ENCODE measurements around the gene ZDHHC8.

ZDHHC8 gene

DNA sequence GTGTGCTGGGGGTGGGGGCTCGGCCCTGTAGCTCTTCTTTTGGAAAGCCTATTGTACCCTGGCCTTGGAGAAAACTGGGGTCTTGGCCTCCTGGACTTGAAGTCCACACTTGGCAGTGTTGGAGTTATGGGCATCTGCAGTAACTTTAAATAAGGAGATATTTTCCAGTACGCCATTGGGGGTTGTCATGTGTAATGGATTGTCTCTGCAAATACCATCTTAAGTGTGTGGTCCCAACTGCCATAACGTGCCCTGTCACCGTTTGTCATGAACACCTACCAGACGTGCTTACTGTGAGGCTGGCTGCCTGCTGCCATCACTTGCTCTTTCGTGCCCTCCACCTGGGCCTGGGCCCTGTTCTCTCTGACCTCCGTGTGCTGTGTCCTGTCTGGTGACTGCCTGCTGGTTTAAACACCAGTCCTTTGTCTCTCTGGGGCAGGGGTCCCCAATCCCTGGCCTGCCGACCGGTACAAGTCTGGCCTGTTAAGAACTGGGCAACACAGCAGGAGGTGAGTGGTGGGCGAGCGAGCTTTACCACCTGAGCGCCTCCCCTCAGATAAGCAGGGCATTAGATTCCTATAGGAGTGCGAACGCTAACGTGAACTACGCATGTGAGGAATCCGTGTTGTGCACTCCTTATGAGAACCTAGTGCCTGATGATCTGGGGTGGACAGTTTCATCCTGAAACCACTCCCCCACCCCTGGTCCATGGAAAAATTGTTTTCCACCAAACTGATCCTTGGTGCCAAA lies 3.6 kb upstream of the ZDHHC8 start:
- in situ Hi-C loops (cut with HindIII; ENCODE audit: low sequenced_read_pairs): no loop called here
- TF ChIP-seq, protein P1, sequence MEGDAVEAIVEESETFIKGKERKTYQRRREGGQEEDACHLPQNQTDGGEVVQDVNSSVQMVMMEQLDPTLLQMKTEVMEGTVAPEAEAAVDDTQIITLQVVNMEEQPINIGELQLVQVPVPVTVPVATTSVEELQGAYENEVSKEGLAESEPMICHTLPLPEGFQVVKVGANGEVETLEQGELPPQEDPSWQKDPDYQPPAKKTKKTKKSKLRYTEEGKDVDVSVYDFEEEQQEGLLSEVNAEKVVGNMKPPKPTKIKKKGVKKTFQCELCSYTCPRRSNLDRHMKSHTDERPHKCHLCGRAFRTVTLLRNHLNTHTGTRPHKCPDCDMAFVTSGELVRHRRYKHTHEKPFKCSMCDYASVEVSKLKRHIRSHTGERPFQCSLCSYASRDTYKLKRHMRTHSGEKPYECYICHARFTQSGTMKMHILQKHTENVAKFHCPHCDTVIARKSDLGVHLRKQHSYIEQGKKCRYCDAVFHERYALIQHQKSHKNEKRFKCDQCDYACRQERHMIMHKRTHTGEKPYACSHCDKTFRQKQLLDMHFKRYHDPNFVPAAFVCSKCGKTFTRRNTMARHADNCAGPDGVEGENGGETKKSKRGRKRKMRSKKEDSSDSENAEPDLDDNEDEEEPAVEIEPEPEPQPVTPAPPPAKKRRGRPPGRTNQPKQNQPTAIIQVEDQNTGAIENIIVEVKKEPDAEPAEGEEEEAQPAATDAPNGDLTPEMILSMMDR (IDR thresholded peaks at IDR 0.05; ENCODE audit: low read depth, low read length, missing control alignments): no peak
- DNase-seq (ENCODE audit: low read depth): no peak
- no peak overlapping the region for H3K4me3 ChIP-seq (ENCODE audit: low read depth, low read length)

DNA sequence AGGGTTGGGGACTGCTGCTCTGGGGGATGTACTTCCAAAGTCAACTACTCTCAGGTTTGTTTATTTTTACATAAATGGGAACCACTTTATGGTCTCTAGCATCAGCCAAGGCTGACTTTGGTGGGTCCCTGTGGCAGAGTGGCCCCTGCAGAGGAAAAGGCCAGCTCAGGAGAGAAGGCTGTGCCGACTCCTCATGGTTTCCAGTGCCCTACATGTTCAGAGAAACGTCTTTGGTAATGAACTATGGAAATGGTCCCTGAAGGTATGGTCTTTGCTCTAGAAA lies 3.0 kb upstream of the ZDHHC8 start:
- DNase-seq (ENCODE audit: low read depth): no peak
- H3K4me3 ChIP-seq (ENCODE audit: low read depth, low read length): no peak overlapping the region
- TF ChIP-seq, protein P1 (IDR thresholded peaks at IDR 0.05; ENCODE audit: low read depth, low read length, missing control alignments): no peak
- in situ Hi-C loops (cut with HindIII; ENCODE audit: low sequenced_read_pairs): no loop called here

DNA sequence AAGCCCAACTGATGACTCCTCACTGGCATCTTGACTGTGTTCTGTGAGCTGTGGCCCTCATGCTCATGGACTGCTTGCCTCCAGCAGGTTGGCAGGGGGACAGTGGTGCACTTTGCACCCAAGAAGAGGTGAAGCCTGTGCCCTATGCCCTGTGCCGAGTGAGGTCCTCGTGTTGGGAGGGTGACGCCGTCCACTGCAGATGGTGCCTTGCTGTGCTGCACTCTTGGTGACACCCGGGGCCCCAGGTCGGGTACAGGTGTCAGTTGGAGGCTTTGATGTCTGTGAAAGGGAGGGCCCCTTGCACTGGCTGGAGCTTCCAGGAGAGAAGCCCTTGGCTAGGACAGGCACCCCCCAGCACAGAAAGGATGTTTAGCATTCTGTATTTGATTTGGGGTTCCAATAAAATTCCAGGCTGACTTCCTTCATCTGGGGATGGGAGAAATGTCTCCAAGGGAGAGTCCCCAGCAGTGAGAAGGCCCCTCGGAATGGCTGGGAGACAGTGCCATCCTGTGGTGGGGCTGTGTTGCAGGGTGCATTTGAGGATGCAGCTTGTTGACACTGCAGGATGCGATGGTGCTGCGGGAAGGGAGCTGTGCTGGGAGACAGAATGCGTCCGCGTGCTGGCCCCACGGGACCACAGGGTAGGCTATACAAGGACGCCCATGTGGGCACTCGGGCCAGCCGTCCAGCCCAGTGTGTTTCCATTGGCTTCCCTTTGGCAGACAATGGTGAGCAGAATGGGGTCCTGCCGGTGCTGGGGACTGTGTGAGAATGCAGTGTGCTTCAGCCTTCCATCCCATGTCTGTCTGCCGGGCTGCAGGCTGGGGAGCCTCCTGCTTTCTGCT lies 2.5 kb upstream of the ZDHHC8 start:
- TF ChIP-seq, protein P1 (IDR thresholded peaks at IDR 0.05; ENCODE audit: low read depth, low read length, missing control alignments): no peak
- in situ Hi-C loops (cut with HindIII; ENCODE audit: low sequenced_read_pairs): no loop called here
- H3K4me3 ChIP-seq (ENCODE audit: low read depth, low read length): no peak overlapping the region
- no peak for DNase-seq (ENCODE audit: low read depth)

DNA sequence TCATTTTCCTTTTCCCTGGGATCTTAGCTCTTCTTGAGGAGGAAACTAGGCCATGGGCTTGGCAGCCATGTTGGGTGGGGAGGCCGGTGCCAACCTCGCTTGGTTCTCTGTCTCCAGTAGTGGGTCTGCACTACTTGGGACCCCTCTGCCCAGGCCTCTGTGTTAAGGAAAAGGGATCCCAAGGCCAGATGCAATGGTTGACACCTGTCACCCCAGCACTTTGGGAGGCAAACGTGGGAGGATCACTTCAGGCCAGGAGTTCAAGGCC lies 1.9 kb upstream of the ZDHHC8 start:
- in situ Hi-C loops (cut with HindIII; ENCODE audit: low sequenced_read_pairs): no loop called here
- no peak for DNase-seq (ENCODE audit: low read depth)
- H3K4me3 ChIP-seq (ENCODE audit: low read depth, low read length): no peak overlapping the region
- TF ChIP-seq, protein P1 (IDR thresholded peaks at IDR 0.05; ENCODE audit: low read depth, low read length, missing control alignments): no peak

DNA sequence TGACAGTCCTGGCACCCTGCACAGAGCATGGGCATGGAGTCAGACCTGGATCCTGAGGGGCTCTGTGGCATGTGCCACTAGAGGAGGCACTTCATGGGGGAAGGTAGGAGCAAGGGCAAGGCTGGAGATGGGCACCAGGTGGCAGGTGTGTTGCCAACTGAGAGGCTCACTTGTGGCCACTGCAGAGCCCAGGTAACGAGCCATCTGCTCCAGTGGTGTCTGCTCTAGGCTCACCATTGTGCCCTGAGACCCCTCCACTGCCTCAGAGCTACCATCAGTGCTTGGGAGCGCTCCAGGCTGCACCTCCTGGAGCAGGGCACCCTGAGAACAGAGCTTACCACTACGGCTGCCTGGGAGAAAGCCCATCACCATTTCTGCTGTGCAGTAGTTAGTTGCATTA lies 1.3 kb upstream of the ZDHHC8 start:
- TF ChIP-seq, protein P1 (IDR thresholded peaks at IDR 0.05; ENCODE audit: low read depth, low read length, missing control alignments): no peak
- no peak for DNase-seq (ENCODE audit: low read depth)
- H3K4me3 ChIP-seq (ENCODE audit: low read depth, low read length): no peak overlapping the region
- in situ Hi-C loops (cut with HindIII; ENCODE audit: low sequenced_read_pairs): no loop called here

DNA sequence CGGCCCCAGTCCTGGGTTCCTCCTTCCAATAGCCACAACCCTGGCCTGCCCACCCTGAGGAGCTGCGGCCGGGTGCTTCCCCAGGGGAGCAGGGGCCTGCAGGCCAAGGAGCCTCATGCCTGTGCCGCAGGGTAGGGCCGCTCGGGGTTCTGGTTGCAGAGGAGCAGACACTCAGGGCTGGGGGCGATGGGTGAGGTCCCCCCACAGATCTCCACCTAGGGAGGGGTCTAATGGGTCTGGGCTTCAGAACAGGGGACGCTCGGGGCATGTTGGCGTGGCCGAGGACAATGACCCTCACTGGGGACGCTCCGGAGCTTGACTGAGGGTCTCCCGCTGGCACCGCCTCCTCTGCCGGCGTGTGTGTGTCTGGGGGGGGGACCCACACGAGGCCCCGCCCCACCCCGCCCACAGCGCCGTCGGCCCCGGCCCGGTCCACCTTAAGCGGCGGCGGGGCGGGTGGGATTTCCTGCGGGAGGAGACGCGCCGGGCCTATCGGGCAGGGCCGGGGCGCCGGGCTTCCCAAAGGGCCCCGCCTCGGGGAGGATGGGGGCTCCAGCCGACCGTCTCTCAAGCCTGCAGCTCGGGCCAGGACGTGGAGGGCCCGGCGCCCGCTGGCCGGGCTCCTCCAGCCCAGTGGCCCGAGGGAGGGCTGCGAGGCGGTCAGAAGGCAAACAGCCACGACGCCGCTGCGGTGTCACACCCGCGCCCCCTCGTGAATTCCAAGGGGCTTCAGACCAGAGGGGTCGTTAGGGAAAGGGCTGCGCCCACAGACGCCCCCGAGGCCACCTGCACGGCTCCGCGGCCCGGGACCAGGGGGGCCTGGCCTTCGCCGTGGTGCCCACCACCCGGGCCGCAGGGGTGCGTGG lies 640 bp upstream of the ZDHHC8 start:
- TF ChIP-seq, protein P1 (IDR thresholded peaks at IDR 0.05; ENCODE audit: low read depth, low read length, missing control alignments): no peak
- peak overlapping the region; percentile 79 for H3K4me3 ChIP-seq (ENCODE audit: low read depth, low read length)
- peak; percentile 49 for DNase-seq (ENCODE audit: low read depth)
- in situ Hi-C loops (cut with HindIII; ENCODE audit: low sequenced_read_pairs): no loop called here
